Fibroblast of the conjunctiva (primary cell): ENCODE results near the gene GRK5.

ENCODE experiments used
- DNase-seq: peaks from one replicate; pipeline ENCODE4 v3.0.0-alpha.2; 2010; ENCODE audit warnings: low read depth

The GRK5 gene

DNA sequence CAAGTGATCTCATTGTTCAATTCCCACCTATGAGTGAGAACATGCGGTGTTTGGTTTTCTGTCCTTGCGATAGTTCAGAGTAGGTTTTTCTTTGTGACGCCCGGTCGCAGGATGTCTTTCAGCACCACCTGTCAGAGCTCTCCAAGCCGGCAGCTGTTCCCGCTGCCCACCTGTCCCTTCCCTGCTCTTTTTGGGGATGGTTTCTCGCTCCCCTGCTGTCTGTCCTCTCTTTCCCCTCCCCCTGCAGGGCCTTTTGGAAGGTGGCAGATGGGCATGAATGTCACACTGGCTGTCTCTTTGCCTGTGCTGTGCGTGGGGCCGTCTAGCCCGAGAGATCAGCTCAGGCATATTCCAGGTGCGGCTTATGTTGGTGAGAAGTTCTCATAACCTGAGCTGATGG, 137.0 kb downstream of the GRK5 start:
- no peak for DNase-seq

- no peak for DNase-seq
Observed at GRCh38 chr10:119346095-119346832, 138.9 kb downstream of the GRK5 start.

- DNase-seq, result no peak
Observed at GRCh38 chr10:119347181-119347974, 140.0 kb downstream of the GRK5 start.

DNA sequence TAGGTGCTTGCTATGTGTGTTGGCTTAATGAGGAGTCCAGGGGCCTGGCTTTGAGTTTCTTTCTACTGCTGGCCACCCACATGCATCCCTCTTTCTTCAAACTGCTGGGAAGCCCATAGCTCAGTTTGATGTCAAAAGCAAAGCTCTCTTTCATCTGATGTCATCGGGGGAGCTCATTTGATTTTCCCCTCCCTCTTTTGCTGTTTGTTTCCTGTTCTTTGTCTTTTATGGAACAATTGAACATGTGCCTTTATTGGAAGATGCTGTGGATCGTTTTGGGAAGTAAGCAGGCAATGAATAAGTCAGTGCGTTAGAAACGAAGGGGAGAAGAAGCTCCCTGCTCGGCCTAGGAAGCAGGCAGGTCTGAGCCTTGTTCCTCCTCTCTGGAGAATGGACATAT, 140.7 kb downstream of the GRK5 start:
- no peak for DNase-seq

DNA sequence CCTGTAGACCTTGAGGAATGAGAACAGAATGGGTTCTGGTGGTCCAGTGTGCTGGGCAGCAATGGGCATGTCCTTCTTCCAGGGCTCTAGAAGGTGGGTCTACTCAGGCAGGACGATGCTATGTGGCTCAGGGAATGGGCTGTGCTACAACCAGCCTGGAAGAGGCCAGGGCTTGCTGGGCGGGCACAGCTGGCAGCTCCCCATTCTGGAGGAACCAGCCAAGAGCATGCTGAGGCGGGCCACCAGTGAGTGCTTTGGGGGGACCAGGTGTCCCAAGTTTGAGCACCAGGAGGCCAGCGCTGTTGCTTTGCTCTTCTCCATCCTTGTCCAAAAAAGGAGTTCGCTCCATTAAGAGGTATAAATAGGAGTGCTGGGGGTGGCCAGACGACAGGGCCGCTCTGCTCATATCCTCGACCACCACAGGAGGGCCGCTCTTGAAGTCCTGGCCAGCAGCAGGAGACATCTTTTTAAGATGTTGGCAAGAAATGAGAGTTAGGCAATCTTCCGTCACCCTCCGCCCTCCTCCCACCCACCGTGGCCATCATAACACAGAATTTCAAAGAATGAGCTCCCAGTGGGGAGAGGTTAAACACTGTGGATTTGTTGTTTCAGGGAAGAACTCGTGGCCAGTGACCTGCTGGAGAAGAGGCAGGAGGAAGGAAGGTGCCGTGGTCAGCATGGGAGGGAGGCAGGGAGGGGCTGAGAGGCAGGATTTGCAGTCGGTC, 141.3 kb downstream of the GRK5 start:
- DNase-seq, result no peak

- DNase-seq, result no peak
Observed at GRCh38 chr10:119349341-119349740, 142.0 kb downstream of the GRK5 start.

DNA sequence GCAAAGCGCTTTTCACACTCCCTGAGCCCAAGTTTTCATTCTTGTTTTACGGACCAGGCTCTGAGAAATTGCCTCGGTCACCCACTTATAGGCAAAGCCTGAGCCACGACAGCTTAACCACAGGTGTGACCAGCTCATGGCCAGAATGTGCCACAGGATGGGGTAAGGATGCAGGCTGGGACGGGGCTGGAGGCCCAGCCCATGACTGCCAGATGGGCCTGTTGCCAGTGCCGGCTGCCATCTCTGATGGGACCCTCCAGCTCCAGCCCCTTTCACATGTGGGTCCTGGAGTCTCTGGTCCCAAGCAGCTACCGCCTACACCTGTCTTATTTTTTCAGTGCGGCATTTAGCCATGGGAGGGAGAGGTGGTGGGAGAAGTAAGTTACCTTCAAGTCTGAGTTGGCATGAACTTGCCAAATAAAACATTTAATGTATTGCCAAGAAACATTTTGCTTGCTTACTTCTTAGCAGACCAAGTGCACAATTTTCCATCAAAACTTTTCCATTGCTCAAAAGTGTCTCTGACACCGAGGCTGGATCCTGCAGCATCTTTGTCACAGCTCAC, 142.6 kb downstream of the GRK5 start:
- no peak for DNase-seq

DNA sequence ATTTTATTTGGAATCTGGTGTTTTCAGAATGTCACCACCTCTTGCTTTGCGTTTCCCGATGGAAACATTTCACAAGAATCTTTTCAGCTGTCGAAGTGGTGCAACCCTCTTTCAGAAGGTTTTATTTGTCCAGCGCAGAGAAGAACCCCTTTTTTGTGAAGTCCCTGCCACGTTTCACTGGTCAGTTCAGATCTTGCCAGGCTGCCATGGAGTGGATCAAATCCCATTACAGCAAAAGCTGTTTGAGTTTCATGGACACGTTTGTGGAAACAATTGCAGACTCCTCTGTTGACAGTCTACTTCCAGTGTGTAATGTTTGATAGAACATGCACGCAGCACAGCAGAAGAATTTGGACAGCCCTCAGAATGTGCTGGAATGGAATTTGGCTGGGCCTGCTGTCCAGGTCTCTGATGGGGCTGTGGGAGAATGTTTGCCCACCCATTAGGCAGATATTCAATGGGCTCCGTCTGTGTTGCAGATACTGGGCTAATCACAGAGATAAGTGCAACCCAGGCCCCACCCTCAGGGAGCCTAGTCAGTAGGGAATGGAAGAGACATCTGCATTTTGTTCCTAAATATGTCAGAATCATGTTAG, 143.2 kb downstream of the GRK5 start:
- DNase-seq, result no peak

DNA sequence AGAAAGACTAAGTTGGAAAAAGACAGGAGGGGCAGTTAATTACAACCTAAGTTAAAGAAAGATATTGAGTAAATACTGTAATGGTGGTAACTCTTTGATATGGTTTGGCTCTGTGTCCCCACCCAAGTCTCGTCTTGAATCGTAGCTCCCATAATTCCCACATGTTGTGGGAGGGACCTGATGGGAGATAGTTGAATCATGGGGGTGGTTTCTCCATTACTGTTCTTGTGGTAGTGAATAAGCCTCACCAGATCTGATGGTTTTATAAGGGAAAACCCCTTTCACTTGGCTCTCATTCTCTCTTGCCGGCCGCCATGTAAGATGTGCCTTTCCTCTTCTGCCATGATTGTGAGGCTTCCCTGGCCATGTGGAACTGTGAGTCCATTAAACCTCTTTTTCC, 143.8 kb downstream of the GRK5 start:
- DNase-seq, result no peak

DNA sequence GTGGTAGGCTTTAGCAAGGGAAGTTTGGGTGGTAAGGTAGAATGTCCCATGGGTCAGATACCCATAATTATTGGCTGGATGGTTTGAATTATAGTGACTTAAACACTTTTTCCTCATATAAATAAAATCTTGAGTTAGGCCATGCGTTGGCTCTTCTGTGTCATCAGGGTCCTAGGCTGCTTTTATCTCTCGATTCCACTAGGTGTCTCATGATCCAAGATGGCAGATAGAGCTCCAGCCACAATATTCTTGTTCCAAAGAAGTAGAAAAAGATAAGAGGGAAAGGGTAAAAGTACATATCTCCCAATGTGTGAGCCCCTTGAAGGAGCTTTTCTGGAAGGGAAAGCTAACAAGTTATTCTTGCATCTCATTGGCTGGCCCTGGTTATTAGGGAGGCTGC, 144.7 kb downstream of the GRK5 start:
- DNase-seq, result no peak

DNA sequence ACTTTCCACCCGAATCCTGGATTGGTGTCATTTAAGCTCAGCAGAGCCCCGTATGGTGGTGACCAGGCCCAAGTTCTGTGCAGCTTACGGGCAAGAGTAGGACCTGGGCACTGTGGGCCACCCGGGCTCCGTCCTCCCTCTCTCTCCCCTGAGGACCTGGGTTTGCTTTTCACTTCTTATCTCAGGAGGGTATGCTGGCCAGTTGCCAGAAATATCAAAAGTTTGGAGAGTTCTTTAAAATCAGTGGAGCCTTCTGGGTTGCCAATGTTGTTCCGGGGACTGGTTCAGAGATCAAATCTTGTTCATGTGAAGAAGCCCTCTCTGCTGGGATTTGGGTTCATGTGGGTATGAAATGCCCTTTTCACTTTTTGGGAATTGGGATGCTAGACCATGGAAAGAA, 145.4 kb downstream of the GRK5 start:
- no peak for DNase-seq

DNA sequence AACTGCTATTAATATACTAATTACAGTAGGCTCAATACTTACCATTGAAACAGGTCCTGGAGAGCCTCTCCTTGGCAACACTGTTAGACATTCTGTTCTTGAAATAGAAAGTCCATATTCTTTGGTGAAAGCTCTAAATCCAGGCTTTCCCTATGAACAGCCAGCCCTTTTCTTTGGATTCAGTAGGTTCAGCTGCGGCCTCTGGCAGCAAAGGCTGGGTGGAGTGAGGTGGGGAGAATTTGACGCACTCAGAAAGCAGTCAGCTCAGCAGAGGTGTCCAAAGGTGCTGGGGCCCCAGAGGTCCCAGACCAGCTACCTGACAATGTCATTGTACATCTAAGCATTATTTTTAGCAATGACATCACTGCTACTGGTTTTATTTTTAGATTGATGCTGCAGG, 146.1 kb downstream of the GRK5 start:
- DNase-seq, result no peak

DNA sequence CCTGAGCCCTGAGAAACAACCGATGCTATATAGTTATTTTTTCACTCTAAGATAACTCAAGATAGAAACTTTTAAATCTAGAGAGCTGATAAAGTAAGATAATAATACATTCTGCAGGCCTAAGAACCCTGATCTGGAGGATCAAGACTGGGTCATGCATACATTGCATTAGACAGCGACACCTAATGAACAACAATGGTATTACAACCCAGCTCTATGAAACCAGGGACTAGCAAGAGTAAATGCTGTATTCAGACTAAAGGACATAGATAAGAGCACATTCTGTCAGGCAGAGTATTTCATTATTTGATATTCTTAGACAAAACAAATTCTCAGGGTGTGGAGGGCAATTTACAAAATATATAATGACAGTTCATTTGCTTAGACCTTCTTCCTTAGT, 148.6 kb downstream of the GRK5 start:
- DNase-seq, result no peak

GRCh38 chr10:119357412-119358151, 150.2 kb downstream of the GRK5 start:
- no peak for DNase-seq

DNA sequence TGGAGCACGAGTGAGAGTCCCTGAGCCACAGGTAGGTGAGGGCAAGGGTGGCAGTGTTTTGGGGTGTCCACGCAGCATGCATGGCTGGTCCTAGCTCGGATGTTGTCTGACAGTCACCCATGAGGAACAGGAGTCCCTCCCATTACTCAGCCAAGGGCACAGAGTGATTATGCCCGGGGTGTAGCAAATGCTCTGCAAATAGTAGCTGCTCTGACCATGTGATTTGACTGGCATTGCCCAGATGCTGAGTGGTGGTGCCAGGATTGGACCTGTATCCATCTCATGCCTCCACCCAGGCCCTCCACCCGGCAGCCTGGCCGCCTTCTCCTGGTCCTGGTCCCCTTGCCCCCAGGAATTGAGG, 150.8 kb downstream of the GRK5 start:
- DNase-seq, result no peak

- DNase-seq, result no peak
Observed at GRCh38 chr10:119358567-119358966, 151.2 kb downstream of the GRK5 start.

GRCh38 chr10:119359025-119359424, 151.7 kb downstream of the GRK5 start:
- DNase-seq, result no peak

DNA sequence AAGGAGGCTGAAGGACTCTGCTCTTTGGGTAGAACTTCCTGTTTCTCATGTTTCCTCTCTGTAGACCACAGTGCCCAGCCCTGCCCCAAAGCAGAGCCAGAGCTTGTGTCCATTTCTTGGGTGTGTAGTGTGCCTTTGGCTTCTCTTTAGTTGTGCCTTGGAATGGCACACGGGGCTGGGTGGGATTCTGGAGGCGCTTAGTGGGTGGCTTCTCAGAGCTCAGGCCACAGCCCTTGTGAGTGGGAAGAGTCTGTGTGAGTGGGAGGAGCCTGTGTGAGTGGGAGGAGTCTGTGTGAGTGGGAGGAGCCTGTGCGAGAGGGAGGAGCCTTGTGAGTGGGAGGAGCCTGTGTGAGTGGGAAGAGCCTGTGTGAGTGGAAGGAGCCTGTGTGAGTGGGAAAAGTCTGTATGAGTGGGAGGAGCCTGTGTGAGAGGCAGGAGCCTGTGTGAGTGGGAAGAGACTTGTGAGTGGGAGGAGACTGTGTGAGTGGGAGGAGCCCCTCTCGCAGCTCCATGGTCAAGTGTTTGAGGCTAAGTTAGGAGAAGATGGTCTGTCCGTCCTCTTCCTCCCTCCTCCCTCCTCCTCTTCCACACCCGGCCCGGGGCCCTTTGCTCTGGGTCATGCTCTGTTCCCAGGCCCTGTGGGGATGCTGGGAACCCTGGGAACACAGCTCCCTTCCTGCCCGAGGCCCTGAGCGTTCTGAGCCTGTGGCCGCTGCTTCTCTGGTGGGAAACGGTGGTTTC, 153.0 kb downstream of the GRK5 start:
- no peak for DNase-seq

GRCh38 chr10:119361037-119361436, 153.7 kb downstream of the GRK5 start:
- no peak for DNase-seq

DNA sequence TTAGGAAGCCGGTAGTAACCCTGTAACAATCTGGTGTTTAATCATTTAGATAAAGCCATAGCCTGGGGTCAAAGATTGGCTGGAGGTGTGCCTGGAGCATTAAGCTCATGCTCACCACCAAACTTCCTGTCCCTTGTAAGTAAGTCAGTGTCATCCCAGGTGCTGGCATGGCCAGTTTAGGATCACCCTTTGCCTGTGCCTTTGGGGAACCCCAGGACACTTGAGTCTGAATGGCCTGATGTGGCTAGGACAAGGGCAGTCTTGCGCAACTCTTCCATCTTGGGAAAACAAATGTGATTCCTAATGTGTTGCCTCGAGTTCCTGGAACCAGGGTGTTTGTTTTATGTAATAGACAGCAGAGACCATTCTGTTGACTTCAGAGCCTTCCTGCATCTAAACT, 154.8 kb downstream of the GRK5 start:
- no peak for DNase-seq
